Measurements from ENCODE around the gene ADAMTS15. TPM values are rescaled to one million over a fixed set of nuclear protein-coding genes. Genes with fewer than 3 reads are reported as not detected.

Gene ADAMTS15
- total RNA-seq, 2 experiments from 2014 or later, result 0.08 to 0.11 TPM

- POLR2A ChIA-PET, result no interaction called here
- Mint-ChIP-seq H3K9me3 (no peaks in the 10 kb centered on the region), H3K4me1 (ENCODE audit: low read depth) (no peaks in the 10 kb centered on the region), H3K27me3 (peaks cover 6% of the 10 kb centered on the region), H3K27ac (no peak overlapping the region), H3K36me3 (ENCODE audit: low read depth) (no peaks in the 10 kb centered on the region), H3K4me3 (no peak overlapping the region)
- Histone ChIP-seq H3K27ac (ENCODE audit: low read depth in 1 of 2, low read length in 2 of 2) (no peak overlapping the region), H3K27me3 (ENCODE audit: control insufficient read depth in 1 of 2, insufficient read depth in 2 of 2, low read length in 2 of 2) (no peaks in the 10 kb centered on the region), H3K9me3 (ENCODE audit: control insufficient read depth in 1 of 2, insufficient read depth in 1 of 2, low read length in 2 of 2) (peaks cover 0 to 3% of the 10 kb centered on the region in 2 experiments), H3K4me1 (ENCODE audit: insufficient read depth, low read length) (no peaks in the 10 kb centered on the region), H3K36me3 (ENCODE audit: insufficient read depth, low read length) (no peaks in the 10 kb centered on the region), H3K4me3 (ENCODE audit: low read length) (no peak overlapping the region)
- intact Hi-C loops (cut with DNase I, micrococcal nuclease), result no loop called here
- TF ChIP-seq CTCF (IDR thresholded peaks at IDR 0.05), result no peak
- CTCF ChIA-PET, result no interaction called here
- DNase-seq (no peak), ATAC-seq (ENCODE audit: poor library complexity) (no peak)
Observed at GRCh38 chr11:130522284-130522961, 74.0 kb downstream of the ADAMTS15 start.

DNA sequence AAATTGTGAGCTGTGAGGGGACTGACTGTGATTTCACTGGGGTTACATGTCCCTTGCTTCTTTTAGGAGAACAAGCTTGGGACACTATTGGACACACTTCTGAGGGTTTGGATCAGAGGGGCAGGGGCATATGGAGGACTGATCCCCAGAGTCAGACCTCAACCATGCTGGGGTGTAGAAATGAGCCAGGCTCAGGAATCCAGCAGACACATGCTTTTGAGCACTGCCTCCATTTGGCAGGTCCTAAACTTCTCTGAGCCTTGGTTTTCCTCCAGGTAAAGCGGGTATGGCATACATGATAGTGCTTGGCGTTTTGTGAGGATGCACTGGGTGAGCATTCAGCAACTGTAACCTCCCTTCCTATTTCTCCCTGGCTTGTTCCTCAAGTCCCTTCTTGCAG, 74.7 kb downstream of the ADAMTS15 start:
- ATAC-seq (ENCODE audit: poor library complexity), result no peak
- H3K4me3 ChIP-seq (ENCODE audit: low read length), result no peak overlapping the region
- no peaks in the 10 kb centered on the region for H3K9me3 Mint-ChIP-seq
- H3K27ac Mint-ChIP-seq, result no peak overlapping the region
- no peaks in the 10 kb centered on the region for H3K4me1 Mint-ChIP-seq (ENCODE audit: low read depth)
- H3K36me3 ChIP-seq (ENCODE audit: insufficient read depth, low read length), result no peaks in the 10 kb centered on the region
- no peak overlapping the region for H3K27ac ChIP-seq (ENCODE audit: low read depth in 1 of 2, low read length in 2 of 2)
- H3K36me3 Mint-ChIP-seq (ENCODE audit: low read depth), result no peaks in the 10 kb centered on the region
- DNase-seq, result no peak
- H3K4me3 Mint-ChIP-seq, result no peak overlapping the region
- intact Hi-C loops (cut with DNase I, micrococcal nuclease), result no loop called here
- ChIA-PET CTCF (no interaction called here), POLR2A (no interaction called here)
- no peaks in the 10 kb centered on the region for H3K4me1 ChIP-seq (ENCODE audit: insufficient read depth, low read length)
- H3K27me3 Mint-ChIP-seq, result peaks cover 6% of the 10 kb centered on the region
- H3K27me3 ChIP-seq (ENCODE audit: control insufficient read depth in 1 of 2, insufficient read depth in 2 of 2, low read length in 2 of 2), result no peaks in the 10 kb centered on the region
- no peak for TF ChIP-seq CTCF (IDR thresholded peaks at IDR 0.05)
- H3K9me3 ChIP-seq (ENCODE audit: control insufficient read depth in 1 of 2, insufficient read depth in 1 of 2, low read length in 2 of 2), result peaks cover 0 to 3% of the 10 kb centered on the region in 2 experiments

- Mint-ChIP-seq H3K9me3 (no peaks in the 10 kb centered on the region), H3K4me3 (no peak overlapping the region), H3K27me3 (peaks cover 6% of the 10 kb centered on the region), H3K27ac (no peak overlapping the region), H3K4me1 (ENCODE audit: low read depth) (no peaks in the 10 kb centered on the region), H3K36me3 (ENCODE audit: low read depth) (no peaks in the 10 kb centered on the region)
- no peaks in the 10 kb centered on the region for H3K36me3 ChIP-seq (ENCODE audit: insufficient read depth, low read length)
- intact Hi-C loops (cut with DNase I, micrococcal nuclease), result no loop called here
- peaks cover 0 to 3% of the 10 kb centered on the region in 2 experiments for H3K9me3 ChIP-seq (ENCODE audit: control insufficient read depth in 1 of 2, insufficient read depth in 1 of 2, low read length in 2 of 2)
- ChIA-PET POLR2A (no interaction called here), CTCF (no interaction called here)
- H3K27ac ChIP-seq (ENCODE audit: low read depth in 1 of 2, low read length in 2 of 2), result no peak overlapping the region
- no peak overlapping the region for H3K4me3 ChIP-seq (ENCODE audit: low read length)
- no peaks in the 10 kb centered on the region for H3K4me1 ChIP-seq (ENCODE audit: insufficient read depth, low read length)
- DNase-seq, result no peak
- TF ChIP-seq CTCF (IDR thresholded peaks at IDR 0.05), result no peak
- no peak for ATAC-seq (ENCODE audit: poor library complexity)
- no peaks in the 10 kb centered on the region for H3K27me3 ChIP-seq (ENCODE audit: control insufficient read depth in 1 of 2, insufficient read depth in 2 of 2, low read length in 2 of 2)
Observed at GRCh38 chr11:130523609-130524008, 75.2 kb downstream of the ADAMTS15 start.
